HL-60 (cell line): ENCODE measurements around the gene NLRP2B.

Experiments used
- CTCF ChIP-seq: IDR thresholded peaks from one replicate; pipeline ENCODE4 v1.5.1; 2011; ENCODE audit warnings: low read length, control low read depth, inconsistent platforms; ENCODE audit not compliant: insufficient read depth
- POLR2AphosphoS5 ChIP-seq: IDR thresholded peaks from 2 replicates; pipeline ENCODE4 v1.6.1; 2012; ENCODE audit warnings: low read depth
- SPI1 ChIP-seq: IDR thresholded peaks from 2 replicates; pipeline ENCODE4 v1.6.1; 2012; ENCODE audit warnings: low read depth, mild to moderate bottlenecking, borderline replicate concordance

GRCh38 chrX:57655065-57655464 is 25.0 kb downstream of the NLRP2B start:
- no peak for TF ChIP-seq CTCF
- no peak for TF ChIP-seq POLR2AphosphoS5
- TF ChIP-seq SPI1 = no peak
